Mesodermal cell (in vitro differentiated cells): Measurements from ENCODE around the gene AQP10.
A peak's percentile ranks its signal among the peaks of the same experiment; 100 is the strongest.

Experiments used
- H3K27ac ChIP-seq: 2 replicates; pipeline ENCODE4 v1.7.0; 2013; ENCODE audit warnings: mild to moderate bottlenecking, low read depth, low read length, moderate library complexity; ENCODE audit not compliant: severe bottlenecking
- H3K36me3 ChIP-seq: 2 replicates; pipeline ENCODE4 v1.7.1; 2013; ENCODE audit warnings: mild to moderate bottlenecking, low read length, moderate library complexity; ENCODE audit not compliant: control insufficient read depth, insufficient read depth
- H3K4me1 ChIP-seq: one replicate; pipeline ENCODE4 v1.7.1; 2013; ENCODE audit warnings: mild to moderate bottlenecking, low read length; ENCODE audit not compliant: insufficient read depth, control insufficient read depth, poor library complexity, severe bottlenecking
- H3K4me3 ChIP-seq: 2 replicates; pipeline ENCODE4 v1.7.0; 2013; ENCODE audit warnings: low read length, control low read depth, mild to moderate bottlenecking; ENCODE audit not compliant: insufficient read depth, poor library complexity, severe bottlenecking; ENCODE audit errors: extremely low read depth
- H3K9me3 ChIP-seq: 2 replicates; pipeline ENCODE4 v1.7.1; 2013; ENCODE audit warnings: mild to moderate bottlenecking, low read length, moderate library complexity; ENCODE audit not compliant: control insufficient read depth
- WGBS, 2 experiments: methylation state at CpG; one replicate each; pipeline ENCODE4 v1.1.5; 2013; ENCODE audit warnings: missing lambda C conversion rate in 2 of 2; ENCODE audit not compliant: insufficient coverage in 2 of 2; 5-methylcytosine and 5-hydroxymethylcytosine counted together

Gene AQP10

GRCh38 chr1:154324241-154324640, 3.3 kb downstream of the AQP10 start:
- WGBS, 2 experiments, result 100% methylated on average over 1 of the region's 2 CpGs
- Histone ChIP-seq H3K4me1 (peaks cover 19% of the 10 kb centered on the region), H3K4me3 (peak overlapping the region; percentile 72)

GRCh38 chr1:154324669-154325582, 4.0 kb downstream of the AQP10 start, which contains the start of gene ATP8B2:
Gene ATP8B2 (plus strand): TSS chr1:154325525. CDS start chr1:154328142, 2,617 bp downstream.
- Histone ChIP-seq H3K4me3 (peak within 1 kb of the TSS; percentile 72), H3K36me3 (peaks cover under 1% of the 10 kb centered on the region), H3K9me3 (no peaks in the 10 kb centered on the region), H3K4me1 (peaks cover 26% of the 10 kb centered on the region), H3K27ac (peak within 1 kb of the TSS; percentile 92)
- 0 to 1% methylated on average over 13 to 25 of the region's 56 CpGs for WGBS, 2 experiments

More at GRCh38 chr1:154324241-154324640, 3.3 kb downstream of the AQP10 start:
- Histone ChIP-seq H3K36me3 (no peaks in the 10 kb centered on the region), H3K27ac (no peak overlapping the region), H3K9me3 (no peaks in the 10 kb centered on the region)

GRCh38 chr1:154325583-154326545, 5.0 kb downstream of the AQP10 start:
- Histone ChIP-seq H3K9me3 (no peaks in the 10 kb centered on the region), H3K36me3 (peaks cover 9% of the 10 kb centered on the region), H3K4me3 (peak overlapping the region; percentile 72), H3K4me1 (peaks cover 27% of the 10 kb centered on the region), H3K27ac (peak overlapping the region; percentile 92)
- WGBS, 2 experiments, result 1% methylated on average over 52 to 57 of the region's 63 CpGs

GRCh38 chr1:154326546-154327465, 5.9 kb downstream of the AQP10 start:
- H3K36me3 ChIP-seq, result peaks cover 19% of the 10 kb centered on the region
- peaks cover 27% of the 10 kb centered on the region for H3K4me1 ChIP-seq
- peak overlapping the region; percentile 72 for H3K4me3 ChIP-seq
- peak overlapping the region; percentile 92 for H3K27ac ChIP-seq
- H3K9me3 ChIP-seq, result no peaks in the 10 kb centered on the region
- WGBS, 2 experiments, result 77 to 83% methylated on average over 4 of the region's 6 CpGs

GRCh38 chr1:154327466-154328317, 6.8 kb downstream of the AQP10 start:
- no peak overlapping the region for H3K27ac ChIP-seq
- peaks cover 27% of the 10 kb centered on the region for H3K4me1 ChIP-seq
- H3K9me3 ChIP-seq, result no peaks in the 10 kb centered on the region
- peak overlapping the region; percentile 31 for H3K4me3 ChIP-seq
- H3K36me3 ChIP-seq, result peaks cover 28% of the 10 kb centered on the region
- 77 to 100% methylated on average over 1 to 5 of the region's 5 CpGs for WGBS, 2 experiments

- Histone ChIP-seq H3K4me1 (peaks cover 27% of the 10 kb centered on the region), H3K9me3 (no peaks in the 10 kb centered on the region), H3K4me3 (peak overlapping the region; percentile 31), H3K27ac (peak overlapping the region; percentile 29), H3K36me3 (peaks cover 35% of the 10 kb centered on the region)
- 5 to 11% methylated on average over 23 to 52 of the region's 76 CpGs for WGBS, 2 experiments
Measured at GRCh38 chr1:154328318-154329151, 7.6 kb downstream of the AQP10 start.

- H3K4me1 ChIP-seq, result peaks cover 27% of the 10 kb centered on the region
- peaks cover 41% of the 10 kb centered on the region for H3K36me3 ChIP-seq
- H3K9me3 ChIP-seq, result no peaks in the 10 kb centered on the region
- H3K27ac ChIP-seq, result peak overlapping the region; percentile 29
- H3K4me3 ChIP-seq, result peak overlapping the region; percentile 31
- WGBS, 2 experiments, result 42 to 46% methylated on average over 3 to 6 of the region's 6 CpGs
Measured at GRCh38 chr1:154329152-154329521, 8.2 kb downstream of the AQP10 start.

- peaks cover 46% of the 10 kb centered on the region for H3K36me3 ChIP-seq
- no peaks in the 10 kb centered on the region for H3K9me3 ChIP-seq
- H3K4me3 ChIP-seq, result no peak overlapping the region
- peaks cover 27% of the 10 kb centered on the region for H3K4me1 ChIP-seq
- 81 to 86% methylated on average over 2 to 3 of the region's 7 CpGs for WGBS, 2 experiments
- H3K27ac ChIP-seq, result no peak overlapping the region
Measured at GRCh38 chr1:154329551-154330131, 8.7 kb downstream of the AQP10 start.
